HG03575 (cell line): ENCODE data around the gene MCAT.
"Not testable (repeated sequence)": the region's sequence is repeated elsewhere in the genome, so short reads cannot be mapped to it uniquely, and the experiment has no call there.

Source experiments
- ATAC-seq: cut with Tn5 transposase; IDR thresholded peaks from one replicate; pipeline ENCODE4 v1.9.1; 2021; ENCODE audit not compliant: unreplicated experiment, insufficient number of reproducible peaks, low FRiP score; ENCODE audit errors: extremely low read depth

The MCAT gene

DNA sequence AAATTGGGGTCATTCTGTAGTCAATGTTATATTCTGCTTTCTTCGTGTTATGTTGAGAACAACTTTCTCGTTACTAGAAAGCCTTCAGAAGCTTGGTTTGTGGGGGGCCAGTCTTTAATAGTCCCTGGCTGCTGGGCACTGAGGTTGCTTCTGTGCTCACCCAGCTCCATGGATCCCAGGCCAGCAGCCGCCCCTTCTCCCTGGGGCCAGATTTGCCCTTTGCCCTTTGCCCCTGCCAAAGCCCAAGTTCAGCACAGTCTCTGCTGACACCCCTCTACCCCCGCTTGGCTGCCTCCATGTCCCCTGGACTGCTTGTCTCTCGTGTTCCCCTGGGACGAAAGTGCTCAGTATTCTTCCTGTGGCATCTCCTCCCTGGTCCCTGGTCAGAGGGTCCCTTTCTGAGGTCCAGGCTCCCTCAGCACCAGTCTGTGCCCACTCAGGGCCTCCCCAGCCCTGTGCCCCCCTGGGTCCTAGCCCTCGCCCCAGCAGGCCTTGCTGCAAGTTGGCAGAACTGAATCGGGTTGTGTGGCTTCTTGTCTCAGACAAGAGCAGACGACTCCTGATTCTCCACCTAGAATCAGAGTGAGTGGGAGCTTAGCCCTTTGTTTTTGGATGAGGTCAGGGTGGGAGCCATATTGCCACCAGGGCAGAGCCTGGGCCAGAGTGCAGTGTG is 14.8 kb upstream of the MCAT start:
- ATAC-seq = no peak

DNA sequence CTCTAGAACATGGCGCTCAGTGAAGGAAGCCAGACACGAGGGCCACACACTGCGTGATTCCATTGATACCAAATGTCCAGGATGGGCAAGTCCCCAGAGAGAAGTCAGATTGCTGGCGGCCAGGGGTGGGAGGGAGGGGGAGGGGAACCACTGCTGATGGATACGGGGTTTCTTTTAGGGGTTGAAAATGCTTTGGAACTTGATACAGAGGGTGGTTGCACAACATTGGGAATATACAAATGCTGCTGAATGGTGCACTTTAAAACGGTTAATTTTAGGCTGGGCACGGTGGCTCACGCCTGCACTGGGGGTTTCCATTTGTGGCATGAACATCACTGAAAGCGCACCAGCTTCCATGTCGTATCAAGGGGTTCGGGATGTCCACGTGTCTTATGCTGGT is 13.2 kb upstream of the MCAT start:
- ATAC-seq = no peak

DNA sequence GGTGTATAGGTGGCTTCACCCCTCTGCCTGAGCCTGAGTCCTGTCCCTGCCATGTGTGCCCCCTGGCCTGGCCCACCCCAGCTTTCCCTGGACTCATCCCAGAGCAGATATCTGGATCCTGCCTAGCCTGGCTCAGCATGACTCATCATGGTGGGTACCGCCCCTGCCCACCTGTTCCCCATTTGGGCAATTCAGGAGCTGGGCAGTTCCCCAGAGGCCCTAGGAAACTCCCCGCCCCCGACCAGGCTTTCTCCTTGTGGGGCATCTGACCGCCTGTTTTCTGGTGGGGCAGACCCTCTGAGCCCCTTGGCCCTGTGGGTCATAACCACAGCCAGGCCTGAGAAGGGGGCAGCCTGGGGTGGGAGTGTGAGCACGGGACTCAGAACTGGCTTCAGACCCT is 12.6 kb upstream of the MCAT start:
- no peak for ATAC-seq

DNA sequence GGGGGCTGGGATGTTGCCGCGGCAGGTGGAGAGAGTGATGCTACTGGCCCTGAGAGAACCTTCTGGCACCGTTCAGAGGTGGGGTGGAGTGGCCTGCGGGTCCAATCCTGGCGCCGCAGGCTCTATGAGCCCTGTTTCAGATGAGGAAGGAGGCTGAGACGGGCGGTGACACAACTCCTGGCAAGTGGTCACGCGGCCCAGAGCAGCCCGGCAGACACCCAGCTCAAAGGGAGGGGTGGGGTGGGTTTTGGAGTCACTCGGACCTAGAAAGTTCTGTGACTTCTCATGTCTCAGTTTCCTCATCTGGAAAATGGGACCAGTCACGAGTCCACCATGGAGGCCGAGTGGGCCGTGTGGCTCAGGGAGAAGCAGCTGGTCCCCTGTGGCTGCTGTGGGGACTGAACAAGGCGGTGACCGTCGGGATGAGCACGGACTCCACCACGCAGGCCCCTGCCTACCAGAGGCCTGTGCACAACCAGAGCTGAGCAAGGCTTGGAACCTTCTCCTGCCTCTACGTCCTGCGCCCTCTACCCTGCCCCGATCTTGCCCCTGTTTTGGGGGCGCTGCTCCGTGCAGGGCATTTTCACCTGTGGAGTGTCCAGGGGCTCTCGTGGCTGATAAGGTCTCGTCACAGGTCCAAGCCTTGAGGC is 11.8 kb upstream of the MCAT start:
- ATAC-seq = no peak

DNA sequence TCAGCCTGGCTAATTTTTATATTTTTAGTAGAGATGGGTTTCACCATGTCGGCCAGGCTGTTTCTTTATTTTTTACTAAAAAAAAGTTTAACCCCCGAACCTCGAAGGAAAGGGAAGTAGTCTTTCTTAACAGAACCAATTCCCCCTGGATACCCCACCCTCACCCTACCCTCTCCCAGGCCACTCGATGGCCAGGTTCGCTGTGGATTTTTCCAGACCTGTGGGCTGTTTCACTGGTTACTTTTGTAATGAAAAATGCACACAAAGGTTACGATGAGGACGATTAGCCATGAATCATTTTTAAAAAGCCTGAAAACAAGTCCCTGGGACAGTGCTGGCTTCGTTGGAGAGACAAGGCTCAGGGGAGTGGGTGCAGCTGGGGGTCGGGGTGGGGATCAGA is 10.7 kb upstream of the MCAT start:
- no peak for ATAC-seq

DNA sequence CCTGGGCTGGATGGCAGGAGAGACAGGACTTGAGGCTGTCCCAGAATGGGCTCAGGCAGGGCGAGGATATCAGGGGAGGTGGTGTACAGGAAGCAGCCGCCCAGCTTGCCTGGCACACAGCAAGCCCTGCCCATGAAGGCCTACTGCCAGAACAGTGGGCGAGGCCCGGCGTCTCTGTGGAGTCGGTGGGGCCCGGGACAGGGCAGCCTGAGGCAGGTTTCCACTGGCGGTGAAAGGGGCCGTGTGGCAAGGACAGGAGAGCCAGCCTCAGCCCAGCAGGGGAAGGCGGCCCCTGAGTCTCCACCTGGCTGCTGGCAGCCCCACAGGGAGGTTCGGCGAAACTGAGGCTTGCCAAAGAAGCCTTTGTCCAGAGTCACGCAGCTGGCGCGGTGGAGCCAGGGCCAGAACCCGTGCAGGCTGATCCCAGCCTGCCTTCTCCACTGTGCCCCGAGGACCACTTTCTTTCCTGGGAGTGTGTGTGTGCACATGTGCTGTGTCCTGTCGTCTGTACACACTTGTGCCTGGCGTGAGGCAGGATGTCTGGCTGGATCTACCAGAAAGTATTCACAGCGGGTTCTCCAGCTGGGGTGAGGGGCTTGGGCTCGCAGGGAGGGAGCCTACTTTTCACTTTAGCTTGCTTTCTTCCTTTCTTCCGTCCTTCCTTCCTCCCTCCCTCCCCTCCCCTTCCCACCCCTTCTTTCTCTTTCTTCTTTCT is 9.3 kb upstream of the MCAT start:
- ATAC-seq = no peak

DNA sequence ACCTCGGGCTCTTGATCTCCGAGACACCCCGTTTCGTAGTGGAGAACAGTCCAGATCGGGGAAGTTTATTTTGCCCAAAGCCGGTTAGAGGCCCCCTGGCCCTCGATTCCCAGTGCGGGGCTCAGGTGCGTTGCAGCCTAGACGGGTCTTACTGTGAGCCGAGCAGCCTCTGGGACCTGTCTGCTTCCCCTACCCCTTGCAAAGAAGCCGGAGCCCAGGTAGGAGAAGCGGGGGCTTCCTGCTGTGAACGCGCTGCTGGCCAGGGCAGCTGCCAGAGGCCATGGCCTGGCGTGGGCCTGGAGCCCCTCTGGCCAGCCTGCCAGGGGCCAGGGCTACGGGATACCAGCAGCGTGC is 8.8 kb upstream of the MCAT start:
- no peak for ATAC-seq

DNA sequence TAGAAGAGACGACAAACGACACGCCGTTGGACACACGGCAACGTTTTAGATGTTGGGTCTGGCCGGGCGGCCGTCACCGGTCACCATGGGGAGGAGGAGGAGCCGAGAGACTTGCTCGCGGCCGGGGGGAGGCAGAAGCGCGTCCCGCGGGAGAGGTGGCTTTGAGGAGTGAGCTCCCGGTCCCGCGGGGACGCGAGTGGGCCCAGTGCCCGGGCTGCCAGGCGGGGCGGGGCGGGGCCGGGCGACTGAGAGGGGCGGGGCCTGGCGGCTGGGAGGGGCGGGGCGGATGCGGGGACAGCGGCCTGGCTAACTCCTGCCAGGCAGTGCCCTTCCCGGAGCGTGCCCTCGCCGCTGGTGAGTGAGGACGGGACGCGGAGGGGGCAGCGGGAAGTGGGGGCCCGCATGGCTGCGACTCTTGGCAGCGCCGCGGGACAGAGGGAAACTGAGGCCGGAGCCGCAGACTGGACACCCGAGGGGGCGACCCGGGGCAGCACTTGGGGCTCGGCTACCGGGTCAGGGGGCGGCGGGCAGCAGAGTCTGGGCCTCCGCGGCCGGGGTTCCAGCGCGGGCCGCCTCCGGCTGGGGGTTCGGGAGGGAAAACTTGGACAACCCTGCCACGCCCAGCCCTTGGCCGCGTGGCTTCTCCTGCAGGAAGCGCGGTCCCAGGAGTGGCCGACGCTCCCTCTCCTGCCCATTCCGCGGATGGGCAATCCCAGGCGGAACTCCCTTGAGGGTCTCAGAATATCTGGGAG is 8.2 kb upstream of the MCAT start, which contains the start of gene TSPO:
TSPO (plus strand) TSS at position 309 of the 752 bp plus-strand sequence. CDS start 7,680 bp downstream, outside the sequence.
- no peak for ATAC-seq

DNA sequence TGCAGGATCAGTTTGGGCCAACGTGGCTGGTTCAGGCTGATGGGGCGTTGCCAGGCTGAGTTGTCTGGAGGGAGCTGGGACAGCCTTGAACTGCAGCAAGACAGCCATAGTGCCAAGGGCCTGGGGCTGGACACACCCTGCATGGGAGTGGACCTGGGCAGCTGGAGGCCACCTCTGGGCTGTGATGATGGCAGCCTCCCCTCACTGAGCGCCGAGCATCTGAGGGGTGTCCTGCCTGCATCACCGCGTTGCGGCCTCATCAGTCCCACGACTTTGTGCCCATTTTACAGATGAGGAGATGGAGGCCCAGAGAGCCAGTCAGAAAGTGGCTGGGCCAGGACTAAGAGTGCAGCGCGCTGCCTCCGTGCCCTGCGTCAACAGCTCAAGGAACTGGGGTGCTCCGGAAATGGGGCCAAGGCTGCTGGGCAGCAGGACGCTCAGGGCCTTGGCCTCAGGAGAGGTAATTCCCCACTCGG is 7.6 kb upstream of the MCAT start:
- no peak for ATAC-seq

DNA sequence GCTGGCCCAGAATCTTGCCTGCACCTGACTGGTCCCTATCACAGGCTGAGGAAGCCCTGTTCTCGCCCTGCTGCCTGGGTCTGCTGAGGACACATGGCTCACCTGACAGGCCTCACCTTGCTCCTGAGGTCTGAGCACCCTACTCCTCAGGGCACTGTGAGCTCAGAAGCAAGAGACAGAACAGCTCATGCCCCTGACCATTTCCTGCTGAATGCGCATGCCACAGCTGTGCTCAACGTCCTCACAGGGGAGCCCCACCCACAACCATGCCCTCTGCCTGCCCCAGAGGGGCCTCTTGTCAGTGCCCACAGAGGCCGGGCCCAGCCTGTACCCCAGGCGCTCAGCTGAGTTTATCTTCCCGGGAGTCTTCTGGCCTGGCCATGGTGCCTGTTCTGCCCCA is 5.4 kb upstream of the MCAT start:
- ATAC-seq = no peak

DNA sequence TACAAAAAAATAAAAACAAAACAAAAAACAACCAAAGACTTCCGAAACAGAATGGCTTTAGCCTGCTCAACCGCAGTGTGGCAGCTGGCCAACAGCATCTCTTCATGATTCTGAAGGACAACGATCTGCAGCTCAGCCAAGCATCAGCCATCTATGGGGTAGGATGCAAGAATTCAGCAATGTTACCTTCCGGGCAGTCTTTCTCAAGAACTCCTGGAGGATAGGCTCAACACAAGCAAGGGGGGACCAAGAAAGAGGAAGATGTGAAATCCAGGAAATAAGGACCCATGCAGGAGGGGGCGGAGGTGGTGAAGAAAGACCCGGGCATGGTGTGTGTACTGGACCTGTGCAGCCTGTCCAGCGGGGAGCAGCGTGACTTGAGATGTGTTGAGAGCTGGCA is 4.6 kb upstream of the MCAT start:
- no peak for ATAC-seq

DNA sequence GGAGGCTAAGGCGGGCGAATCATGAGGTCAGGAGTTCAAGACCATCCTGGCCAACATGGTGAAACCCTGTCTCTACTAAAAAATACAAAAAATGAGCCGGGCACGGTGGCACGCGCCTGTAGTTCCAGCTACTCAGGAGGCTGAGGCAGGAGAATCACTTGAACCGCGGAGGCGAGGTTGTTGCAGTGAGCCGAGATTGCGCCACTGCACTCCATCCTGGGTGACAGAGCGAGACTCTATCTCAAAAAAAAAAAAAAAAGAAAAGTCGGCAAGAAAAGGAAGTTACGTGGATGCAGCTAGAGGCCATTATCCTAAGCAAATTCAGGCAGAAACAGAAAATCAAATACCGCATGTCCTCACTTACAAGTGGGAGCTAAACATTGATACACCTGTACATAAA is 3.1 kb upstream of the MCAT start:
- not testable (repeated sequence) for ATAC-seq

DNA sequence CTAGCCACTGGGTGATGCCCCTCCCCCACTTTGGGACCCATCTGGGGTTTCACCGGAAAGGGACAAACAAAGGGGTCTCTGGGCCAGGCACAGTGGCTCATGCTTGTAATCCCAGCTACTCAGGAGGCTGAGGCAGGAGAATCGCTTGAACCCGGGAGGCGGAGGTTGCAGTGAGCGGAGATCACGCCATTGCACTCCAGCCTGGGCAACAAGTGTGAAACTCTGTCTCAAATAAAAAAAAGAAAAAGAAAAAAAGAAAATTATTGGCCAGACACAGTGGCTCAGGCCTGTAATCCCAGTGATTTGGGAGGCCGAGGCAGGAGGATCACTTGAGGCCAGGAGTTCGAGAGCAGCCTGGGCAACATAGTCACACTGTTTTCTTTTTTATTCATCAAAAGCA is 2.2 kb upstream of the MCAT start:
- not testable (repeated sequence) for ATAC-seq

DNA sequence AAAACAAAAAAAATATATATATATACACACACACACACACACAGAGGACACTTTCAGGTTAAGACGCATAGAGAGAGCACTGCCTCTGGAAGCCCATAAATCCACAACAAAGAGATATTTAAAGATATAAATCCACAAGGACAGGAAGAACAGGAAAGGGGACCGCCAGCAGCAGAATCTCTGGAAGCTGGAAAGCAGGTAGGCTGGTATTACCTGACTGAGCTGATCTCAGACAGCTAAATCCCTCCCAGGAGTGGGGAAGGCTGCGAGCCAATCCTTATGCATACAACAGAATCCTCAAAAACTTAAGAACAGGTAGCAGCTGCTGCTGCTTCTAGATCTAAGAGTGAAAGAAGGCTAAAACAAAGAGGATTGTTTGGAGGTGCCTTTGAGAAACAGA is 1.8 kb upstream of the MCAT start:
- ATAC-seq = no peak

DNA sequence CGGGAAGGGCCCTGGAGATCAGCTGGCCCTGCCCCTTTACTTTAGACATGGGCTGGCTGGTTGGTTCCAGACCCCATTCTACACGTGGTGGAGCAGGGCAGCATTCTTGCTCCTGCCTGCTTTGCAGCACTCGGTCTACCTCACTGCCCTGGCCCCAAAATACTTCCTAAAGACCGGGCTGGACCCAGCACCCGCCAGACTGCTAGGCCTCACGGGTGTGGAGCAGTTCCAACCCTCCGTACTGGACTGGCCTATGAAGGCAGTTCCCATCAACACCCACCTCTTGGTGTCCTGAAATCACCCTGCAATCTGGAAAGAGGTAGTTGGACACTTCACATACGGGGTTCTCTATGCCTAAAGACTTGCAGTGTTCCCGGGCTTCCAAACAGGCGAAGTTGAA is 6.4 kb downstream of the MCAT start:
- ATAC-seq = no peak

DNA sequence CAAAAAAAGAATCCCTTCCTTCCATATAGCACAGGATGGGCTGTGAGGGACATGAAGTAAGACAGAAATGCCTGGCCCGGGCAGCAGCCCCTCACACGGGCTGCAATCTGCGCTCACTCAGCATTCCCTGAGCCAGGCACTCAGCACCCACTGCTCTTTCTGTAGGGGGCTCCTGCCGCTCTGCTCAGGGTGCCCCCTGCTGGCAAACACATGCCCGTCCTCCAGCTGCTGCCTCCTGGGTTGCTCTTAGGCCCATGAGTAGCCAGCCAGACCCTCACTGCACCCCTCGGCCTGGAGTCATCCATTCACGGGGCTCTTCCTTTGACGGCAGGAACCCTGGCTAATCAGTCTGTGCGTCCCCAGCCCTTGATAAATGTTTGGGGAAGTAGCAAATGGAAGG is 6.9 kb downstream of the MCAT start:
- ATAC-seq = no peak

DNA sequence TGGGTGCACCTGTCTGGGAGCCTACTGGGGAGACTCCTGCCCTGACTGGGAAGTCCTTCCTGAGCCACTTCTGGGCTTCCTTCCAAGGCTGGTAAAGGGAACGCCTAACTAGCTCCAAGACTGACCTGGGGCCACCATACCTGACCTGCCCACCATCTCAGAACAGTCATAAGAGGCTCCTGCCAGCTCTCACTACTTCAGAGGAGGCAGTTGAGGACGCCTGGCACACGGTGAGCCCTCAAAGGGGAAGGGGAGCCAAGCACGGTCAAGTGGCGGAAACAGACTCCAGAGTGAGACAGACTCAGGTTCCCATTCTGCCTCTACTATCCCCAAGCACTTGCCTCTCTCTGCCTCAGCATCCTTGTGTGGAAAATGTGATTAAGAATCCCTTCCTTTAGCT is 7.6 kb downstream of the MCAT start:
- no peak for ATAC-seq

DNA sequence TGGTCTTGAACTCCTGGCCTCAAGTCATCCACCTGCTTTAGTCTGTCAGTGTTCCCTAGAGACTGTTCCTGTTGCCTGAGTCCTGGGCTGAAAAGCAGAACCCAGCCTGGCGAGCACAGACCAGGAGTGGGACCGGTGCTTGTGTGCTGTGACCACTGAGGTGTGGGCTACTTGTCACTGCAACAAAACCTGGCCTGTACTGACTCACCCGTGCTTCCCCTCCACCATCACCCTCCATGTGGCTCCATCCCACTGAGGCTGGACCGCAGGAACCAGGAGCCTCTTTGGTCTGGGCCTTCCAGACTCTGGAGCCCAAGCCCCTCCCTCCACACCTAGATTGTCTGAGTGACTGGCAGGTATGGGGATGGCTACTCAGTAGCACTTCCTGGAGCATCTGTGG is 8.6 kb downstream of the MCAT start:
- ATAC-seq = no peak

DNA sequence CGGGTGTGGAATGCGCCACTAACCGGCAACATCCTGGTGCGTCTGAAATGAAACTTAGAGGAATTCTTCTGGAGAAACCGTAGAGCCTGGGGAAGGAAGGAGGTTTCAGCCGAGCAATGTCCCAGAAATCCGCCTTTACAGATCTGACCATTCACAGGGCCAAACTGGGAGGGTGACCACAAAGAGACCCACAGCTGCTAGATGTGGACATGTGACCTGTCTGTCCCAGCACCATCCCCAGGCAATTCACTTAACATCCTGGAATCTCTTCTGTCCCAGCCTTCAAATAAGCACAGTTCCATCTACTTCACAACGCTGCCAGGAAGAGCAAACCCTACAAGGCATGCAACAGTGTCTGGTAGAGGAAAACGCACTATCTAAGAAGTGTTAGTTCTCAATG is 9.8 kb downstream of the MCAT start:
- ATAC-seq = no peak
